Activated CD4-positive, CD25-positive, alpha-beta regulatory T cell treated with anti-CD3 and anti-CD28 coated beads, Interleukin-2, amount 50 U/mL, for 72 hours (primary cell): Measurements from ENCODE around the gene ZNF438.
"Not testable (repeated sequence)": the region's sequence is repeated elsewhere in the genome, so short reads cannot be mapped to it uniquely, and the experiment has no call there.

Experiments used
- DNase-seq: peaks from one replicate; pipeline ENCODE4 v3.0.0; 2021

The ZNF438 gene

GRCh38 chr10:31042670-31043069, 11.0 kb upstream of the ZNF438 start:
- no peak for DNase-seq

GRCh38 chr10:31041011-31041410, 9.3 kb upstream of the ZNF438 start:
- no peak for DNase-seq

DNA sequence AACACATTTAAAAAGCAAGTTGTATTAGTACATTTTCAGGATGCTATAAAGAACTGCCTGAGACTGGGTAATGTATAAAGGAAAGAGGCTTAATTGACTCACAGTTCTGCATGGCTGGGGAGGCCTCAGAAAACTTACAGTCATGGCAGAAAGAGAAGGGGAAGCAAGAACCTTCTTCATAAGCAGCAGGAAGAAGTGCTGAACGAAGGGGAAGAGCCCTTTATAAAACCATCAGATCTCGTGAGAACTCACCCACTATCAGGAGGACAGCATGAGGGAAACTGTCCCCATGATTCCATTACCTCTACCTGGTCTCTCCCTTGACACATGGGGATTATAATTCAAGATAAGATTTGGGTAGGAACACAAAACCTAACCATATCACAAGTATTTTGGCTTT, 7.3 kb upstream of the ZNF438 start:
- DNase-seq: not testable (repeated sequence)

DNA sequence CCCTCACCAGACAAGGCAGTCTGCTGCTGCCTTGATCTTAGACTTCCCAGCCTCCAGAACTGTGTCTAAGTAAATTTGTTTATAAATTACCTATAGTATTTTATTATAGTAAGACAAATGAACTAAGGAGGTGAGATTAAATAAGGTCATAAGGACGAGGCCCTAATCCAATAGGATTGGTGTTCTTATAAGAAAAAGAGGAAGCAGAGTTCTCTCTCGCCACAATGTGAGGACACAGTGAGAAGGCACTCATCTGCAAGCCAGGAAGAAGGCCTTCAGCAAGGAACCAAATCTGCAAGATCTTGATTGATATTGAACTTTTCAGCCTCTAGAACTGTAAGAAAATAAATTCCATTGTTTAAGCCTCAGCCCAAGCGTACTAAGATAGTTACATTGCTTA, 6.1 kb upstream of the ZNF438 start:
- no peak for DNase-seq

GRCh38 chr10:31036209-31036608, 4.5 kb upstream of the ZNF438 start:
- DNase-seq: no peak

DNA sequence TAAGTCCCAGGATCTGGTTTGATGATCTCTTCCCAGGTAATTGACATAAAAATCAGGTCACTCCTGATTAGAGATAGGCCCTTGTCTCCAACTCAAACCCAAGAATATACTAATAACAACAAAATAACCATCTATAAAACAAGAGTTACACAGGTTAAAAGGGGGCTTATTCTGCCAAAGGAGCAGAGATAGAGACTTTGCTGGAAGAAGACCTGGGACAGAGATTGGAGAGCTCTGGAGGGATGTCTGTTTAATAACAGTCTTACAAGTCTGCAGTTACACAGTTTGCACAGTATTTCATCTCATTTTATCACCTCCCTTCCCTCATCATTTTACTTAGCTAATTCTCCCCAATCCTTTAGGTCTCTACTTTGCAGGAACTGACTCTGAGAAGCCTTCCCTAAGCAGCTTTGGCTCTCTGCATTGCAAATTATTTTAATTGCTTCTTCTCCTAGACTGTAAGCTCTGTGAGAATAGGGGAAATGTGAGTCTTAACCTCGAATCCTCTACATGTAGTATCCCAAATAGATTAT, 3.7 kb upstream of the ZNF438 start:
- DNase-seq: no peak

DNA sequence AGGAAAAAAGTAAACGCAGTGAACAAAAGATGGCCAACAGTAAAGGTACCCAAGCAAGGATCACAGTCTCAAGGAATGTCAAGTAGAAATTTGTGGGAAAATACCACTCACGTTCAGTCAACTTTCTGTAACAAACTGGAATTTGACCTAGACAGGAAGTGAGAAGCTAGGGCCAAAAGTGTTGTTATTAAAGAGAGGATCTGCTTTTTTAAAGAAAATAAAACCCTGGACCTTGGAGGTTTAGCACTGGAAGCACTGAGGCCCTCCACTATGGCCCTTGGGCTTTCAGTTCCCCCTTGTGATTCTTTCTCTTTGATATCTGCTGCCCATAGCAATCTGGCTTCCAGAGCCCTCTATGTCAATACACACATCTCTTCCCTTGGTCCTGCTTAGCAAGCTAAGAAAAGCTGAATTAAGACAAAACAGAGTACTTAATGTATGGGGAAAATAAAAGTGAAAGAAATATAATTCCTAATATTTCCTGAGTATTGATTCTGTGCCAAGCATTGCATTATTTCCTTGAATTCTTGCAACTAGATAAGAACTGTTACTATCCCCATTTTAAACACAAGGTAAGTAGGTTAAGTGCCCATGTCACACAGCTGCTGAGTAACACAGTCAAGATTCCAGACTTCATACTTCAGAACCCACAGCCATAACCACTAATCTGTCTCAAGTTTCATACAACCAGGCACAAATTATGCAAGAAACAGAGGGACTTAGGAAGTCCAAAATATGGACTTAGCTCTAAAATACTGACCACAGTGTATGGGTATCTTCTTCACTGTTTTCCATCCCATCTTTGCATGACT, 2.6 kb upstream of the ZNF438 start:
- DNase-seq: no peak

DNA sequence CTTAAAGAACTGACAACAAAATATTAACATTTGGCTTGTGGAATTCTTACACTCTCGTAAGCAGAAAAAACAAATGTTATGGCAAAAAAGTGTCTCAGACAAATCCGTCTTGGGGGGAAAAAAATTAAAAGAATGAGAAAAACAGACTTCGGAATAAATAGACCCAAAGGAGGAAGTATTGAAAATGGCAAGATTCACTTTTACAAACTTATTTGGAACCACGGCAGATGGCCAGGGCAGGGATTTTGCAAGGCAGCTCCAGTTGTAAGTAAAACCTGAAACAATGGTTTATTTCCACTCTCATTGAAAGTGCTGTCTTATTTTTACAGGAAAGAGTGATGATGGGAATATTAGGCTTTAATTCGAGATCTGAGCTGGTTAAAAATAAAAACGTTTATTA, 1.5 kb upstream of the ZNF438 start:
- no peak for DNase-seq

DNA sequence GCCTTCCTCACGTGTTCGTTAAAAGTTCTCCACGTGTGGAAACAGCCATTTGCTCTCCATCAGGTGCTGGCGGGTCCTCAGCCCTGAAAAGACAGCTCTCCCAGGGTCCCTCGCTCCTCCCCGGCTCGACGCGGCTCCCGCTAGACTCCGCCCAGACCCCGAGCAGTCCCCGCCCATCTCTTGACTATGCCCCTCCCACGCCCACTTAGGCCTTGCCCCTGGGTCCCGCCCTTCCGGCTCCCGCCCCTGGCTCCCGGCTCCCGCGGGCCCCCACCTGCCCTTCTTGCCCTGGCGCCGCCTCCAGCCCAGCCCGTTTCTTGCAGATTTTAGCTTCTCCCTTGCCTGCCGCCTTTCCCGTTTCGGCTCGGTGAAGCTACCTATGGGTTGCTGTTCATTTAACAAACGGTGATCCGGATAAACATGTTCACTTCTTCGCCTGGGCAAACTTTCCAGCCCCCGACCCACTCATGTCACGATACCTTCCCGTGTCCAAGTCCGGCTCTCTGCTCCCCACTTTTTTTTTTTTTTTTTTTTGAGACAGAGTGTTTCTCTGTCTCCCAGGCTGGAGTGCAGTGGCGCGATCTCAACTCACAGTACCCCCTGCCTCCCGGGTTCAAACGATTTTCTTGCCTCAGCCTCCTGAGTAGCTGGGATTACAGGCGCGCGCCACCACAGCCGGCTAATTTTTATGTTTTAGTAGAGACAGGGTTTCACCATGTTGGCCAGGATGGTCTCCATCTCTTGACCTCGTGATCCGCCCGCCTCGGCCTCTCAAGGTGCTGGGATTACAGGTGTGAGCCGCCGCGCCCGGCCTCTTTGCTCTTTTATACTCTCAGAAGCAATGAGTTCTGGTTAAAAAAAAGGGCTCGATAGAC, 830 bp upstream of the ZNF438 start:
- peak; percentile 94 for DNase-seq

GRCh38 chr10:31031205-31031557, 484 bp downstream of the ZNF438 start:
- DNase-seq: no peak

DNA sequence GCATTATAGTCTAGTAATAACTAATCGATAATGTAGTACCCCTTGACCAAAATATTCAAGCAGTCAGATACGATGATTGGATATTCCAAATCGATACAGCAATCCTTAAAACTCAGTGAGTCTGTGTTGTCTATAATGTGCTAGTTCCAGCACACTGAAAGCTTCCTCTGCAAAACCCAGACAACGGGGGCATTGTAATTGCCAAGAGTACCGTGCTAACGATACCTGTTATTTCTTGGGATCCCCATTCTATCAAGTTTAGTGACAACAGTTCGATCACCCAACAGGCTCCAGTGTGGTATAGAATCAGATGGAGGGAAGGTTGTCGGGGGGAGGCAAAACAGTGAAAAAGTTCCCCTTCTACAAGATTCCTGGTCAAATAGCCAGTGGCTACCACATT, 865 bp downstream of the ZNF438 start:
- no peak for DNase-seq

DNA sequence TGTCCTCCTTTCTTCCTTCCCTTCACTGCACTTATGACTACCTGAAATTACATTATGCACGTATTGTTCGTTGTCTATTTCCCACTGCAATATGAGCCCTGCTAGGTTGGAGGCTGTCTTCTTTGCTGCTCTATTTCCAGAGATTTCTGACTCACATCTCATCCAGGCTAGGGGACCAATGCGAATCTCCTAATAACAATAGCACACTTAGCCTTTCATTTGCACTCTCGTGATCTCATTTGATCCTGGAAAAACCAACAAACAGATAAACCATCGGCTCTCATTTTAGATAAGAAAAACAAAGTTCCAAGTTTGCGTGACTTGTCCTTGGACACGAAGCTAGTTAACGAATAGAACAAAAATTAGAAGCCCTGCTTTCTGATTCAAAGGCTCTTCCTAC, 1.4 kb downstream of the ZNF438 start:
- no peak for DNase-seq

DNA sequence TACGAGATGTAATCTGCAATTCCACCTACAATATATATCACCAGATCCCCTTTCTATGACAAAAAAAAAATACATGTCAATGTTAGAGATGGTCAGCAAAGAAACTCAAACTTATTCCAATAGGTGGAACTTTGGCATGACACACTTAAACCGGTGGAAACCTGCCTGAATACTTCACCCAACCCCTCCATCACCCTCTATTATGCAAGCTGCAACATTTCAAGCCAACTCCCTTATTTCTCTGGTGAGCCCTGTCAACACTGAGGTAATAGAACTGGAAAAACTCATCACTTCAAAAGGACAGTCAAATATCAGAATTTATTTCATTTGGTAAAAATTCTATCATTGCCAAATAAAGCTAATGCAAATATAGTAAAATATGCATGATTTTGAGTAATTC, 3.6 kb downstream of the ZNF438 start:
- no peak for DNase-seq

DNA sequence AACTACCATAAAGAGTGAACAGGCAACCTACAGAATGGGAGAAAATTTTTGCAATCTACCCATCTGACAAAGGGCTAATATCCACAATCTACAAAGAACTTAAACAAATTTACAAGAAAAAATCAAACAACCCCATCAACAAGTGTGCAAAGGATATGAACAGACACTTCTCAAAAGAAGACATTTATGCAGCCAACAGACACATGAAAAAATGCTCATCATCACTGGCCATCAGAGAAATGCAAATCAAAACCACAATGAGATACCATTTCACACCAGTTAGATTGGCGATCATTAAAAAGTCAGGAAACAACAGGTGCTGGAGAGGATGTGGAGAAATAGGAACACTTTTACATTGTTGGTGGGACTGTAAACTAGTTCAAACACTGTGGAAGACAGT, 5.4 kb downstream of the ZNF438 start:
- not testable (repeated sequence) for DNase-seq

DNA sequence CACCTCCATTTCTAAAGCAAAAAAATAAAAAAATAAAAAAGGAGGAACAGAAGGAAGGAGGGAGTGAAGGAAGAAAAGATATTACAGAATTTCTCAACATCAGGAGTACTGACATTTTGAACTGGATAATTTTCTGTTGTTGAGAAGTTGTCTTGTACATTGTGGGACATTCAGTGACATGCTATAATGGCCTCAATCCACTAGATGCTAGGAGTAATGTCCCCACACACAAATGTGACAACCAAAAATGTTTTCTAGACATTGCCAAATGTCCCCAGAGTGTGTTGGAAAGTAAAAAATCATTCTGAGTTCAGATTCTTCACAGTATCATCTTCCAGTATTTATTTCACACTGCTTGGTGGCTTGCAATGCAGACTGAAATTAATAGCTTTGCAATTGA, 6.5 kb downstream of the ZNF438 start:
- DNase-seq: no peak

GRCh38 chr10:31023558-31023957, 8.1 kb downstream of the ZNF438 start:
- DNase-seq: no peak

DNA sequence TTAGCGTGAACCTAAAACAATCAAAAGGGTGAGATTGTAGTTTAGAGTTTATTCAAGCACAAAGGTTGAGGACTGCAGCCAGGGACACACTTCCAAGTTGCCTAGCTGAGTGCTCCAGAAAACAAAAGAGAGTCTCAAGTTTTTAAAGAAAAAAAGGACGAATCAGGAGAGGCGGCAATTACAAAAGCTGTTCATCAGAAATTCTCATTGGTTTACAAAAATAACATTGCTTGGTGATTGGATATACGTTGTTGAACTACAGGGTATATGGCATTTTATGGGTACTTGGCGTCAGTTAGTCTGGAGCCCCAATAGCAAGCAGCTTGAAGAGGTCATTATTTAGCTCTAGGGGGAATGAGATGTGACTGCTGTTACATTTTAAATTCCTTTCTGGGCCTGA, 11.5 kb downstream of the ZNF438 start:
- DNase-seq: no peak

GRCh38 chr10:31018962-31019361, 12.7 kb downstream of the ZNF438 start:
- no peak for DNase-seq

- DNase-seq: no peak
Measured at GRCh38 chr10:31018356-31018750, 13.3 kb downstream of the ZNF438 start.

DNA sequence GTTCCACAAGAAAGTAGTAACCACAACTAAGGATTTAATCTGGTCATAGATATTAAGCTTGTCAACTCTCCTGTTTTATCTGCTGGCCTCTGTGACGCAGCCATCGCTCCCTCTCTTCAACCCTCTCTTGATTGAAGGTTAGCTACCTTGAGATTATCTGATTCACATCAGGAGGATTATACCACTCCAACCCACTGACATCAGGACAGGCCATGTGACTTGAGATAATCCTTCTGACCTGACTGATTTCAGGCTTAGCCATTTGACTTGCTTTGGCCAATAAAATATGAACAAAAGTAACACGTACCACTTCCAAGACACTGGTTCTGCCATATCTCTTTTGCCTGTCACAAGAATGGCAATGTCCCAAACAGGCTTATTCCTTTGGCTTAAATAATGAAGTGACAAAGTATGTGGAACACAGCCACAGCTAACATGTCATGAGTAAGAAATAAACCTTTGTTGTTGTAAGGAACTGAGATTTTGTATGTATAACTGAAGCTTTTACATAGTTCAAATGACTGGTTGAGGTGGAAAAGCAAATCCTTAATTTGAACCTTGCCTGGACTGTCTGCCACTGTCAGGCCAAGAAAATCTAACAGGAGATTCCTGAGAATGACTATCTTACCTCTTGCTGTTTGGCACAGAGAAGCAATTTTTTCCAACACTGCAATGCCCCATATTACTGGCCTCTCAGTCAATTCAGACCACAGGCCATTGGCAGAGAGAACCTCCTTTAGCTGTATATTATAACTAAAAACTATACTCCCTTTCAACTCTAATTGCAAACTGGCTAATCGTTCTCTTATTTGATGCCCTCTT, 13.9 kb downstream of the ZNF438 start:
- no peak for DNase-seq

GRCh38 chr10:31014161-31014875, 17.3 kb downstream of the ZNF438 start:
- no peak for DNase-seq

GRCh38 chr10:31013331-31013730, 18.3 kb downstream of the ZNF438 start:
- DNase-seq: no peak

GRCh38 chr10:31011665-31012022, 20.0 kb downstream of the ZNF438 start:
- DNase-seq: no peak
